K562 (cell line): ENCODE data around the gene NTF4. TPM values are rescaled to one million over a fixed set of nuclear protein-coding genes. Genes with fewer than 3 reads are reported as not detected.

Experiments
- CREBBP ChIP-seq: IDR thresholded peaks from one replicate; pipeline ENCODE4 v1.6.1; 2012; ENCODE audit warnings: low read depth, mild to moderate bottlenecking, control low read depth, inconsistent platforms, low read length
- DMBX1 ChIP-seq: fragments of 250-450 bp; sonication (Bioruptor Pico); IDR thresholded peaks from 2 replicates; pipeline ENCODE4 v1.8.0; 2022; ENCODE audit warnings: inconsistent platforms, mild to moderate bottlenecking, moderate library complexity, borderline replicate concordance
- HDAC1 ChIP-seq, 2 experiments: fragments of 450-650 bp; IDR thresholded peaks; 2 replicates each; pipeline ENCODE4 v1.6.1; 2016 to 2017; ENCODE audit warnings: inconsistent platforms in 1 of 2, mild to moderate bottlenecking in 1 of 2, moderate library complexity in 1 of 2
- JUNB ChIP-seq: fragments of 450-650 bp; formaldehyde crosslinking; conservative IDR thresholded peaks from 2 replicates; pipeline ENCODE4 v1.4.0; 2020; ENCODE audit warnings: mild to moderate bottlenecking
- MCM2 ChIP-seq: fragments of 450-650 bp; IDR thresholded peaks from 2 replicates; pipeline ENCODE4 v1.6.1; 2017; ENCODE audit warnings: low read depth, mild to moderate bottlenecking
- MTA1 ChIP-seq: fragments of 450-650 bp; IDR thresholded peaks from 2 replicates; pipeline ENCODE4 v1.6.1; 2017; ENCODE audit warnings: borderline replicate concordance
- POLR3G ChIP-seq: IDR thresholded peaks from 2 replicates; pipeline ENCODE4 v1.6.1; 2011; ENCODE audit not compliant: insufficient read length, insufficient replicate concordance; ENCODE audit errors: extremely low read depth
- RBFOX2 ChIP-seq: fragments of 200-400 bp; formaldehyde crosslinking; IDR thresholded peaks from 2 replicates; pipeline ENCODE4 v1.6.1; 2017; ENCODE audit warnings: low read depth, mild to moderate bottlenecking, low read length, moderate library complexity
- XRCC5 ChIP-seq: fragments of 200-400 bp; formaldehyde crosslinking; IDR thresholded peaks from 2 replicates; pipeline ENCODE4 v1.6.1; 2017; ENCODE audit warnings: low read depth, mild to moderate bottlenecking, low read length
- ZNF263 ChIP-seq: sonication (generic); formaldehyde crosslinking; IDR thresholded peaks from 2 replicates; pipeline ENCODE4 v1.8.0; 2022; ENCODE audit warnings: mild to moderate bottlenecking, missing genetic modification reagents, borderline replicate concordance
- ZNF347 ChIP-seq: fragments of 450-650 bp; formaldehyde crosslinking; IDR thresholded peaks from 2 replicates; pipeline ENCODE4 v1.4.0; 2020; ENCODE audit warnings: low read depth, mild to moderate bottlenecking, moderate library complexity
- ZNF586 ChIP-seq: fragments of 450-650 bp; formaldehyde crosslinking; conservative IDR thresholded peaks from 2 replicates; pipeline ENCODE4 v1.4.0; 2020; ENCODE audit warnings: mild to moderate bottlenecking, moderate library complexity
- ZNF707 ChIP-seq: fragments of 250-450 bp; sonication (Bioruptor Pico); conservative IDR thresholded peaks from 2 replicates; pipeline ENCODE4 v1.8.0; 2022; ENCODE audit warnings: inconsistent platforms, mild to moderate bottlenecking, moderate library complexity
- polyA plus RNA-seq, 8 experiments: library from polyadenylated mRNA; depleted of rRNA in 4 of 8; stranded (reverse) in 5 of 8; unstranded in 3 of 8; fragments of >200 nt; fragmentation: Nextera tagmentation in 2 of 8; fragmentation: Illumina TruSeq in 1 of 8; extraction: Ambion mirVana in 2 of 8; extraction: Trizol in 1 of 8; gene quantifications; 2 replicates each; pipeline versions ENCODE4 v1.2.1 to v1.2.3, GENCODE V29; 2011 to 2014; ENCODE audit warnings: inconsistent platforms in 1 of 8, missing spikeins in 1 of 8
- total RNA-seq, 7 experiments: library from RNA; depleted of rRNA in 6 of 7; stranded (reverse); fragments of >200 nt in 6 of 7; fragmentation: Illumina TruSeq in 2 of 7; extraction: Trizol in 2 of 7; gene quantifications; 2 replicates each; pipeline versions ENCODE4 v1.2.1 to v1.2.3, GENCODE V29; 2011 to 2021; ENCODE audit warnings: low replicate concordance in 1 of 7
- TF ChIP-seq, protein P1 (sequence below): fragments of 250-450 bp; sonication (Bioruptor Pico); IDR thresholded peaks from 2 replicates; pipeline ENCODE4 v1.4.0; 2020
- TF ChIP-seq, protein P2 (sequence below): fragments of 450-650 bp; IDR thresholded peaks from 2 replicates; pipeline ENCODE4 v1.6.1; 2014; ENCODE audit warnings: low read depth, mild to moderate bottlenecking, moderate library complexity, borderline replicate concordance
- TF ChIP-seq, protein P3 (sequence below): fragments of 250-450 bp; sonication (Bioruptor Pico); IDR thresholded peaks from 2 replicates; pipeline ENCODE4 v1.4.0; 2020; ENCODE audit warnings: borderline replicate concordance

NTF4 gene
- total and polyA plus RNA-seq, 9 of the 15 experiments (the other 6 are each of a cell fraction or from before 2014, with no cell fraction given) = not detected

DNA sequence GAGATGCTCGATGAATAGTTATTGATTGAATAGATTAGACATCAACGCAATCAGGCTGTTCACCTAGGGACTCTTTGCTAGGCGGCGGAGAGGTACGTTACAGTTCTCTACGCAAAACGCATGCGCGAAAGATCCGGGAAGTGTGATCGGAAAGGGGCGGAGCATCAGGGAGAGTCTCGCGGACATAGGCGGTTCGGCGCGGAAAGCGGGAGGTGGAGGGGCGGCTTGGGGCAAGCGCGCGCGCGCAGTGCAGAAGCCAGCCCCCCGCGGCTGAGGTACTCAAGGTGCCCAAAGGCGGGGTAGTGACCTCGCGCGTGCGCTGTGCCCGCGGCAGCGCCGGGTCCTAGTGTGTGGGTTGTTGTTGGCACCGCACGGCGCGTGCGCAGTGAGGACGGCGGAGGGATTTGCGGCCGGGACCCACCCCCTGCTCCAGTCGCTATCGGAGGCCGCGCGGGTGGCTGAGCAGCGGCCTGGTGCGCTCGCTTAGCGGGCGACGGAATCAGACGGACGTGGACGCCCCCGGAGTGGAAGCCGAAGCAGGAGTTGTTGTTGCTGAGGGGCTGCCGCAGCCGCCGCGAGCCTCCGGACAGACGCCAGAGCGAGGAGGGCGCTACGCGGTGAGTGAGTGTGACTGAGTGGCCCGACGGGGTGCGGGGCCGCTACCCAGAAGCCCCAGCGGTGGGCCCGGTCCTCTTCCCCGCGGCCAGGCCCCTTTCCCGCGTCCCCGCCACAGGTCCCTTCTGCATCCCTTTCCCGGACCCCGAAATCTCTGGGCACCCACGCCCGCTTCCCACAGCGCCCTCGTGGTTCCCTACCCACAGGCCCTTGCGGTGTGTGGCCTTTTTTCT lies 20.6 kb upstream of the NTF4 start, which contains the start of gene SNRNP70 (continued):
- TF ChIP-seq, protein P1, sequence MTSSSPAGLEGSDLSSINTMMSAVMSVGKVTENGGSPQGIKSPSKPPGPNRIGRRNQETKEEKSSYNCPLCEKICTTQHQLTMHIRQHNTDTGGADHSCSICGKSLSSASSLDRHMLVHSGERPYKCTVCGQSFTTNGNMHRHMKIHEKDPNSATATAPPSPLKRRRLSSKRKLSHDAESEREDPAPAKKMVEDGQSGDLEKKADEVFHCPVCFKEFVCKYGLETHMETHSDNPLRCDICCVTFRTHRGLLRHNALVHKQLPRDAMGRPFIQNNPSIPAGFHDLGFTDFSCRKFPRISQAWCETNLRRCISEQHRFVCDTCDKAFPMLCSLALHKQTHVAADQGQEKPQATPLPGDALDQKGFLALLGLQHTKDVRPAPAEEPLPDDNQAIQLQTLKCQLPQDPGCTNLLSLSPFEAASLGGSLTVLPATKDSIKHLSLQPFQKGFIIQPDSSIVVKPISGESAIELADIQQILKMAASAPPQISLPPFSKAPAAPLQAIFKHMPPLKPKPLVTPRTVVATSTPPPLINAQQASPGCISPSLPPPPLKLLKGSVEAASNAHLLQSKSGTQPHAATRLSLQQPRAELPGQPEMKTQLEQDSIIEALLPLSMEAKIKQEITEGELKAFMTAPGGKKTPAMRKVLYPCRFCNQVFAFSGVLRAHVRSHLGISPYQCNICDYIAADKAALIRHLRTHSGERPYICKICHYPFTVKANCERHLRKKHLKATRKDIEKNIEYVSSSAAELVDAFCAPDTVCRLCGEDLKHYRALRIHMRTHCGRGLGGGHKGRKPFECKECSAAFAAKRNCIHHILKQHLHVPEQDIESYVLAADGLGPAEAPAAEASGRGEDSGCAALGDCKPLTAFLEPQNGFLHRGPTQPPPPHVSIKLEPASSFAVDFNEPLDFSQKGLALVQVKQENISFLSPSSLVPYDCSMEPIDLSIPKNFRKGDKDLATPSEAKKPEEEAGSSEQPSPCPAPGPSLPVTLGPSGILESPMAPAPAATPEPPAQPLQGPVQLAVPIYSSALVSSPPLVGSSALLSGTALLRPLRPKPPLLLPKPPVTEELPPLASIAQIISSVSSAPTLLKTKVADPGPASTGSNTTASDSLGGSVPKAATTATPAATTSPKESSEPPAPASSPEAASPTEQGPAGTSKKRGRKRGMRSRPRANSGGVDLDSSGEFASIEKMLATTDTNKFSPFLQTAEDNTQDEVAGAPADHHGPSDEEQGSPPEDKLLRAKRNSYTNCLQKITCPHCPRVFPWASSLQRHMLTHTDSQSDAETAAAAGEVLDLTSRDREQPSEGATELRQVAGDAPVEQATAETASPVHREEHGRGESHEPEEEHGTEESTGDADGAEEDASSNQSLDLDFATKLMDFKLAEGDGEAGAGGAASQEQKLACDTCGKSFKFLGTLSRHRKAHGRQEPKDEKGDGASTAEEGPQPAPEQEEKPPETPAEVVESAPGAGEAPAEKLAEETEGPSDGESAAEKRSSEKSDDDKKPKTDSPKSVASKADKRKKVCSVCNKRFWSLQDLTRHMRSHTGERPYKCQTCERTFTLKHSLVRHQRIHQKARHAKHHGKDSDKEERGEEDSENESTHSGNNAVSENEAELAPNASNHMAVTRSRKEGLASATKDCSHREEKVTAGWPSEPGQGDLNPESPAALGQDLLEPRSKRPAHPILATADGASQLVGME (CRISPR knock-in tag) = peak; percentile 88; the same call in 1 of the 2 replicates
- TF ChIP-seq HDAC1 (IDR thresholded peaks at IDR 0.05) = peak in 1 of 2 experiments; percentile 91; a peak in 2 of 4 replicates
- TF ChIP-seq XRCC5 = peak; percentile 82; the same call in 1 of the 2 replicates
- peak; percentile 76; the same call in 1 of the 2 replicates for TF ChIP-seq DMBX1 (CRISPR knock-in tag)
- TF ChIP-seq ZNF707 (CRISPR knock-in tag) = no peak
- TF ChIP-seq MTA1 = 0 out of 2 replicates have a peak, but pooled peaks have one; percentile 62
- no peak for TF ChIP-seq ZNF347
- TF ChIP-seq ZNF586 = no peak
- TF ChIP-seq JUNB (CRISPR knock-in tag) = no peak
- TF ChIP-seq MCM2 = no peak
- TF ChIP-seq, protein P2, sequence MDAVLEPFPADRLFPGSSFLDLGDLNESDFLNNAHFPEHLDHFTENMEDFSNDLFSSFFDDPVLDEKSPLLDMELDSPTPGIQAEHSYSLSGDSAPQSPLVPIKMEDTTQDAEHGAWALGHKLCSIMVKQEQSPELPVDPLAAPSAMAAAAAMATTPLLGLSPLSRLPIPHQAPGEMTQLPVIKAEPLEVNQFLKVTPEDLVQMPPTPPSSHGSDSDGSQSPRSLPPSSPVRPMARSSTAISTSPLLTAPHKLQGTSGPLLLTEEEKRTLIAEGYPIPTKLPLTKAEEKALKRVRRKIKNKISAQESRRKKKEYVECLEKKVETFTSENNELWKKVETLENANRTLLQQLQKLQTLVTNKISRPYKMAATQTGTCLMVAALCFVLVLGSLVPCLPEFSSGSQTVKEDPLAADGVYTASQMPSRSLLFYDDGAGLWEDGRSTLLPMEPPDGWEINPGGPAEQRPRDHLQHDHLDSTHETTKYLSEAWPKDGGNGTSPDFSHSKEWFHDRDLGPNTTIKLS = peak; percentile 83
- TF ChIP-seq, protein P3, sequence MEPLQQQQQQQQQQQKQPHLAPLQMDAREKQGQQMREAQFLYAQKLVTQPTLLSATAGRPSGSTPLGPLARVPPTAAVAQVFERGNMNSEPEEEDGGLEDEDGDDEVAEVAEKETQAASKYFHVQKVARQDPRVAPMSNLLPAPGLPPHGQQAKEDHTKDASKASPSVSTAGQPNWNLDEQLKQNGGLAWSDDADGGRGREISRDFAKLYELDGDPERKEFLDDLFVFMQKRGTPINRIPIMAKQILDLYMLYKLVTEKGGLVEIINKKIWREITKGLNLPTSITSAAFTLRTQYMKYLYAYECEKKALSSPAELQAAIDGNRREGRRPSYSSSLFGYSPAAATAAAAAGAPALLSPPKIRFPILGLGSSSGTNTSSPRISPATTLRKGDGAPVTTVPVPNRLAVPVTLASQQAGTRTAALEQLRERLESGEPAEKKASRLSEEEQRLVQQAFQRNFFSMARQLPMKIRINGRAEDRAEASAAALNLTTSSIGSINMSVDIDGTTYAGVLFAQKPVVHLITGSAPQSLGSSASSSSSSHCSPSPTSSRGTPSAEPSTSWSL (CRISPR knock-in tag) = no peak
- peak; percentile 44; the same call in 1 of the 2 replicates for TF ChIP-seq ZNF263
- TF ChIP-seq POLR3G = no peak
- peak; percentile 100 for TF ChIP-seq RBFOX2
- TF ChIP-seq CREBBP = no peak
